Neural progenitor cell (in vitro differentiated cells): ENCODE results near the gene MELK. TPM values are rescaled to one million over a fixed set of nuclear protein-coding genes. Genes with fewer than 3 reads are reported as not detected.

Source experiments
- DNase-seq: peaks from one replicate; pipeline ENCODE4 v3.0.0-alpha.2; 2016; ENCODE audit warnings: low spot score
- H2AFZ ChIP-seq: fragments of 200-600 bp; sonication (generic); replicated peaks from 2 replicates; pipeline ENCODE4 v1.6.1; 2016; ENCODE audit warnings: antibody characterized with exemption
- H3F3A ChIP-seq: fragments of 200-600 bp; sonication (generic); 2 replicates; pipeline ENCODE4 v1.6.1; 2016; ENCODE audit warnings: antibody characterized with exemption, low read depth
- H3K27ac ChIP-seq: fragments of 200-600 bp; sonication (generic); 2 replicates; pipeline ENCODE4 v1.5.1; 2016; ENCODE audit warnings: mild to moderate bottlenecking
- H3K27me3 ChIP-seq: fragments of 200-600 bp; sonication (generic); 2 replicates; pipeline ENCODE4 v1.6.1; 2016; ENCODE audit warnings: mild to moderate bottlenecking, moderate library complexity
- H3K36me3 ChIP-seq: fragments of 200-600 bp; sonication (generic); 2 replicates; pipeline ENCODE4 v1.5.1; 2016
- H3K4me1 ChIP-seq: fragments of 200-600 bp; sonication (generic); 2 replicates; pipeline ENCODE4 v1.6.1; 2016; ENCODE audit warnings: mixed run types
- H3K4me2 ChIP-seq: fragments of 200-600 bp; sonication (generic); 2 replicates; pipeline ENCODE4 v1.6.1; 2016
- H3K4me3 ChIP-seq: fragments of 200-600 bp; sonication (generic); 2 replicates; pipeline ENCODE4 v1.5.1; 2016
- H3K79me2 ChIP-seq: fragments of 200-600 bp; sonication (generic); 2 replicates; pipeline ENCODE4 v1.6.1; 2016; ENCODE audit warnings: low read depth
- H3K9ac ChIP-seq: fragments of 200-600 bp; sonication (generic); 2 replicates; pipeline ENCODE4 v1.6.1; 2016
- H3K9me3 ChIP-seq: fragments of 200-600 bp; sonication (generic); 2 replicates; pipeline ENCODE4 v1.5.1; 2016; ENCODE audit warnings: low read depth
- H4K20me1 ChIP-seq: fragments of 200-600 bp; sonication (generic); 2 replicates; pipeline ENCODE4 v1.6.1; 2016; ENCODE audit warnings: low read depth
- H3K27ac Mint-ChIP-seq: 3 replicates; pipeline ENCODE4 v1.8.0; 2021; ENCODE audit warnings: mixed read lengths
- H3K27me3 Mint-ChIP-seq: 2 replicates; pipeline ENCODE4 v1.8.0; 2022; ENCODE audit warnings: low read depth, mild to moderate bottlenecking, inconsistent platforms, moderate library complexity, mixed read lengths; ENCODE audit not compliant: insufficient read depth
- H3K36me3 Mint-ChIP-seq: 3 replicates; pipeline ENCODE4 v1.8.0; 2021; ENCODE audit warnings: mixed read lengths
- H3K4me1 Mint-ChIP-seq: 3 replicates; pipeline ENCODE4 v1.8.0; 2021; ENCODE audit warnings: mixed read lengths
- H3K4me3 Mint-ChIP-seq: 3 replicates; pipeline ENCODE4 v1.8.0; 2021; ENCODE audit warnings: mild to moderate bottlenecking, moderate library complexity, mixed read lengths
- H3K9me3 Mint-ChIP-seq: 3 replicates; pipeline ENCODE4 v1.8.0; 2020; ENCODE audit warnings: mixed read lengths
- EZH2 ChIP-seq: fragments of 200-600 bp; sonication (generic); IDR thresholded peaks from 2 replicates; pipeline ENCODE4 v1.6.1; 2017; ENCODE audit warnings: antibody characterized with exemption, mild to moderate bottlenecking, moderate library complexity
- EZH2phosphoT487 ChIP-seq: fragments of 200-600 bp; sonication (generic); IDR thresholded peaks from 2 replicates; pipeline ENCODE4 v1.6.1; 2017; ENCODE audit warnings: antibody characterized with exemption
- total RNA-seq: library from RNA; depleted of rRNA; stranded (reverse); fragments of >200 nt; gene quantifications from 2 replicates; pipeline ENCODE4 v1.2.3, GENCODE V29; 2015; ENCODE audit warnings: low replicate concordance
- TF ChIP-seq, protein P1 (sequence below): fragments of 200-600 bp; sonication (generic); IDR thresholded peaks from 2 replicates; pipeline ENCODE4 v1.5.1; 2017; ENCODE audit warnings: antibody characterized with exemption, mild to moderate bottlenecking

Gene MELK
- total RNA-seq, 1 donor from 2014 or later: 112 TPM

GRCh38 chr9:36720043-36720442, 147.3 kb downstream of the MELK start:
- Mint-ChIP-seq H3K4me1 (no peaks in the 10 kb centered on the region), H3K36me3 (no peaks in the 10 kb centered on the region), H3K27ac (no peak overlapping the region), H3K9me3 (no peaks in the 10 kb centered on the region), H3K4me3 (no peak overlapping the region), H3K27me3 (peaks cover 4% of the 10 kb centered on the region)
- Histone ChIP-seq H2AFZ (no peak overlapping the region), H3F3A (no peaks in the 10 kb centered on the region), H3K79me2 (no peaks in the 10 kb centered on the region), H3K9ac (no peak overlapping the region), H3K27me3 (no peaks in the 10 kb centered on the region), H3K36me3 (no peaks in the 10 kb centered on the region), H3K4me2 (no peak overlapping the region), H4K20me1 (no peaks in the 10 kb centered on the region), H3K4me1 (no peaks in the 10 kb centered on the region), H3K9me3 (no peaks in the 10 kb centered on the region), H3K4me3 (no peak overlapping the region), H3K27ac (no peak overlapping the region)
- DNase-seq: no peak
- no peak for TF ChIP-seq EZH2
- TF ChIP-seq EZH2phosphoT487: no peak
- TF ChIP-seq, protein P1, sequence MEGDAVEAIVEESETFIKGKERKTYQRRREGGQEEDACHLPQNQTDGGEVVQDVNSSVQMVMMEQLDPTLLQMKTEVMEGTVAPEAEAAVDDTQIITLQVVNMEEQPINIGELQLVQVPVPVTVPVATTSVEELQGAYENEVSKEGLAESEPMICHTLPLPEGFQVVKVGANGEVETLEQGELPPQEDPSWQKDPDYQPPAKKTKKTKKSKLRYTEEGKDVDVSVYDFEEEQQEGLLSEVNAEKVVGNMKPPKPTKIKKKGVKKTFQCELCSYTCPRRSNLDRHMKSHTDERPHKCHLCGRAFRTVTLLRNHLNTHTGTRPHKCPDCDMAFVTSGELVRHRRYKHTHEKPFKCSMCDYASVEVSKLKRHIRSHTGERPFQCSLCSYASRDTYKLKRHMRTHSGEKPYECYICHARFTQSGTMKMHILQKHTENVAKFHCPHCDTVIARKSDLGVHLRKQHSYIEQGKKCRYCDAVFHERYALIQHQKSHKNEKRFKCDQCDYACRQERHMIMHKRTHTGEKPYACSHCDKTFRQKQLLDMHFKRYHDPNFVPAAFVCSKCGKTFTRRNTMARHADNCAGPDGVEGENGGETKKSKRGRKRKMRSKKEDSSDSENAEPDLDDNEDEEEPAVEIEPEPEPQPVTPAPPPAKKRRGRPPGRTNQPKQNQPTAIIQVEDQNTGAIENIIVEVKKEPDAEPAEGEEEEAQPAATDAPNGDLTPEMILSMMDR: no peak

GRCh38 chr9:36721846-36722588, 149.3 kb downstream of the MELK start:
- H3K9ac ChIP-seq: no peak overlapping the region
- no peaks in the 10 kb centered on the region for H3K27me3 ChIP-seq
- H4K20me1 ChIP-seq: no peaks in the 10 kb centered on the region
- Mint-ChIP-seq H3K36me3 (no peaks in the 10 kb centered on the region), H3K27ac (no peak overlapping the region), H3K9me3 (no peaks in the 10 kb centered on the region), H3K27me3 (peaks cover 4% of the 10 kb centered on the region), H3K4me3 (no peak overlapping the region), H3K4me1 (peaks cover 11% of the 10 kb centered on the region)
- H3K79me2 ChIP-seq: no peaks in the 10 kb centered on the region
- no peak overlapping the region for H3K4me2 ChIP-seq
- H3K9me3 ChIP-seq: no peaks in the 10 kb centered on the region
- H3K4me1 ChIP-seq: peaks cover 11% of the 10 kb centered on the region
- H3F3A ChIP-seq: no peaks in the 10 kb centered on the region
- H3K4me3 ChIP-seq: no peak overlapping the region
- H3K27ac ChIP-seq: no peak overlapping the region
- no peaks in the 10 kb centered on the region for H3K36me3 ChIP-seq
- H2AFZ ChIP-seq: no peak overlapping the region
- no peak for TF ChIP-seq EZH2phosphoT487
- TF ChIP-seq, protein P1: no peak
- no peak for TF ChIP-seq EZH2
- no peak for DNase-seq

DNA sequence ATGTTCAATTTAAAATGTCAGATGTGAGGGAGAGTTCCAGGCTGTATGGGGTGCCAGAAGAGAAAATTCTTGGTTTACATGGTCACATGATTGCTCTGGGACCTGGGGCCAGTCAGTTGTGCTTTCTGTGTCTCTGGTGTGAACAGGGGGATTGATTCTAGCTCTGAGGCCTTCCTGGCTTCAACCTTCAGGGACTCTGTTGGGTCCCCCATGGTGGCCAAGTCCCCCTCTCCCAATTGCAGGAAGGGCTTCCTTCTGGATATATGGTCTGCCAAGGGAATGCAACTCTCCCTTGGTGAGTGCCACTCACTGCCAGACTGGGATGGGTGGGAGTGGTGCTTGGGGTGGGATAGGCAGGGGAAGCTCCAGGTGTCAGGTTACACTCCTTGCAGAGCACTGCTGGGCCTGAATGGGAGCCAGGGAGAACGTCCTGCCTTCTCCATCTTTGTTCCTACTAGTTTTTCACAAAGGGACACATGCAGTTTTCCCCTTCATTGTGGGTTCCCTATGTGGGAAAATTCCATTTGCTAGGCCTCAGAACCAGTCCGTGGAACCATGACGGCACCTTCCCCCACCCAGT, 153.2 kb downstream of the MELK start:
- H3K27ac Mint-ChIP-seq: peak overlapping the region; percentile 72
- no peak overlapping the region for H3K27ac ChIP-seq
- peak overlapping the region; percentile 100 for H2AFZ ChIP-seq

More for the DNA sequence above, 153.2 kb downstream of the MELK start:
- peak; percentile 57 for DNase-seq
- H3K36me3 ChIP-seq: no peaks in the 10 kb centered on the region
- no peaks in the 10 kb centered on the region for H4K20me1 ChIP-seq
- TF ChIP-seq, protein P1: no peak
- no peak for TF ChIP-seq EZH2phosphoT487
- TF ChIP-seq EZH2: no peak
- no peak overlapping the region for H3K4me3 Mint-ChIP-seq
- H3K79me2 ChIP-seq: no peaks in the 10 kb centered on the region
- no peak overlapping the region for H3K9ac ChIP-seq
- H3K9me3 Mint-ChIP-seq: no peaks in the 10 kb centered on the region
- no peaks in the 10 kb centered on the region for H3F3A ChIP-seq
- H3K4me1 Mint-ChIP-seq: peaks cover 11% of the 10 kb centered on the region
- peak overlapping the region; percentile 58 for H3K4me2 ChIP-seq
- peaks cover 8% of the 10 kb centered on the region for H3K27me3 Mint-ChIP-seq
- H3K4me3 ChIP-seq: no peak overlapping the region
- H3K27me3 ChIP-seq: no peaks in the 10 kb centered on the region
- no peaks in the 10 kb centered on the region for H3K9me3 ChIP-seq
- peaks cover 11% of the 10 kb centered on the region for H3K4me1 ChIP-seq
- no peaks in the 10 kb centered on the region for H3K36me3 Mint-ChIP-seq

Other genes starting within 250 kb of the MELK start
- 49.8 and 63.8 TPM in 2 replicates for gene RNF38, start 172.6 kb upstream of the MELK start, total RNA-seq